ENCODE results near the gene PIP5K1B. TPM values are rescaled to one million over a fixed set of nuclear protein-coding genes. Genes with fewer than 3 reads are reported as not detected.

The PIP5K1B gene
- total RNA-seq, 2 experiments from 2014 or later, result 3.8 to 10.7 TPM

GRCh38 chr9:68999393-69000105 is 294.5 kb downstream of the PIP5K1B start:
- Histone ChIP-seq H3K36me3 (ENCODE audit: insufficient read depth, low read length) (no peaks in the 10 kb centered on the region), H3K79me2 (ENCODE audit: insufficient read depth, low read depth, low read length) (no peaks in the 10 kb centered on the region), H3K4me3 (ENCODE audit: low read depth, low read length, poor library complexity, severe bottlenecking) (no peak overlapping the region), H3K9me3 (ENCODE audit: low read length) (no peaks in the 10 kb centered on the region), H3K4me1 (ENCODE audit: insufficient read depth, low read length, poor library complexity, severe bottlenecking) (peaks cover 13% of the 10 kb centered on the region), H3K9me2 (ENCODE audit: insufficient read depth, low read length) (no peaks in the 10 kb centered on the region), H3K27ac (ENCODE audit: low read depth, low read length, poor library complexity, severe bottlenecking) (no peak overlapping the region), H2AFZ (ENCODE audit: low read length) (peak overlapping the region; percentile 59; the same call in 1 of the 2 replicates), H4K20me1 (ENCODE audit: insufficient read depth, low read length) (no peaks in the 10 kb centered on the region), H3K4me2 (ENCODE audit: low read length) (no peak overlapping the region)
- TF ChIP-seq CTCF (conservative IDR thresholded peaks at IDR 0.05; ENCODE audit: low read length) (peak; percentile 95), EZH2phosphoT487 (IDR thresholded peaks at IDR 0.05; ENCODE audit: borderline replicate concordance, low read depth, low read length) (no peak)
- DNase-seq (ENCODE audit: low spot score), result peak; percentile 87
- intact Hi-C loops (cut with micrococcal nuclease; ENCODE audit: unreplicated experiment), result loop anchor here (1.0 to 5.0 kb wide), 5 partner anchors 51 to 415 kb away; partner anchors contain the start of gene PIP5K1B
- no TSS peak for BruUV-seq (replicated peaks)
- POLR2A ChIA-PET, result interaction anchor here (0.7 kb wide), 1 partner anchor 56 kb away, joined by 3 read pairs; no protein-coding TSS in a partner anchor
- CTCF ChIA-PET (ENCODE audit: unreplicated experiment), result interaction anchor here (0.6 to 1.1 kb wide), 3 partner anchors 220 to 417 kb away, joined by 3 to 6 read pairs (median 3); a partner anchor contains a TSS

- Histone ChIP-seq H3K4me2 (ENCODE audit: low read length) (no peak overlapping the region), H4K20me1 (ENCODE audit: insufficient read depth, low read length) (no peaks in the 10 kb centered on the region), H3K9me2 (ENCODE audit: insufficient read depth, low read length) (no peaks in the 10 kb centered on the region), H3K4me3 (ENCODE audit: low read depth, low read length, poor library complexity, severe bottlenecking) (no peak overlapping the region), H2AFZ (ENCODE audit: low read length) (no peak overlapping the region), H3K27ac (ENCODE audit: low read depth, low read length, poor library complexity, severe bottlenecking) (no peak overlapping the region), H3K79me2 (ENCODE audit: insufficient read depth, low read depth, low read length) (no peaks in the 10 kb centered on the region), H3K36me3 (ENCODE audit: insufficient read depth, low read length) (no peaks in the 10 kb centered on the region), H3K4me1 (ENCODE audit: insufficient read depth, low read length, poor library complexity, severe bottlenecking) (peaks cover 13% of the 10 kb centered on the region), H3K9me3 (ENCODE audit: low read length) (no peaks in the 10 kb centered on the region)
- TF ChIP-seq CTCF (conservative IDR thresholded peaks at IDR 0.05; ENCODE audit: low read length), result no peak
- no peak for TF ChIP-seq EZH2phosphoT487 (IDR thresholded peaks at IDR 0.05; ENCODE audit: borderline replicate concordance, low read depth, low read length)
- DNase-seq (ENCODE audit: low spot score), result no peak
- no TSS peak for BruUV-seq (replicated peaks)
- ChIA-PET CTCF (ENCODE audit: unreplicated experiment) (no interaction called here), POLR2A (interaction anchor here (0.5 kb wide), 1 partner anchor 108 kb away, joined by 4 read pairs; no protein-coding TSS in a partner anchor)
- intact Hi-C loops (cut with micrococcal nuclease; ENCODE audit: unreplicated experiment), result no loop called here
Measured at GRCh38 chr9:69001921-69002320, 296.9 kb downstream of the PIP5K1B start.

GRCh38 chr9:69003051-69003450 is 298.0 kb downstream of the PIP5K1B start:
- intact Hi-C loops (cut with micrococcal nuclease; ENCODE audit: unreplicated experiment), result no loop called here
- no peak overlapping the region for H3K4me2 ChIP-seq (ENCODE audit: low read length)
- ChIA-PET CTCF (ENCODE audit: unreplicated experiment) (no interaction called here), POLR2A (interaction anchor here (0.6 kb wide), 2 partner anchors 431 to 564 kb away, joined by 3 read pairs; no protein-coding TSS in a partner anchor)
- no peaks in the 10 kb centered on the region for H3K9me3 ChIP-seq (ENCODE audit: low read length)
- no TSS peak for BruUV-seq (replicated peaks)
- no peaks in the 10 kb centered on the region for H3K36me3 ChIP-seq (ENCODE audit: insufficient read depth, low read length)
- H3K4me1 ChIP-seq (ENCODE audit: insufficient read depth, low read length, poor library complexity, severe bottlenecking), result peaks cover 13% of the 10 kb centered on the region
- DNase-seq (ENCODE audit: low spot score), result no peak
- no peak overlapping the region for H3K27ac ChIP-seq (ENCODE audit: low read depth, low read length, poor library complexity, severe bottlenecking)
- no peaks in the 10 kb centered on the region for H3K79me2 ChIP-seq (ENCODE audit: insufficient read depth, low read depth, low read length)
- no peaks in the 10 kb centered on the region for H4K20me1 ChIP-seq (ENCODE audit: insufficient read depth, low read length)
- H2AFZ ChIP-seq (ENCODE audit: low read length), result no peak overlapping the region
- TF ChIP-seq EZH2phosphoT487 (IDR thresholded peaks at IDR 0.05; ENCODE audit: borderline replicate concordance, low read depth, low read length) (no peak), CTCF (conservative IDR thresholded peaks at IDR 0.05; ENCODE audit: low read length) (no peak)
- H3K9me2 ChIP-seq (ENCODE audit: insufficient read depth, low read length), result no peaks in the 10 kb centered on the region
- H3K4me3 ChIP-seq (ENCODE audit: low read depth, low read length, poor library complexity, severe bottlenecking), result no peak overlapping the region

Measured in OCI-LY7 (cell line).